Epithelial cell of proximal tubule (primary cell): ENCODE measurements around the gene ARL6IP5. TPM values are rescaled to one million over a fixed set of nuclear protein-coding genes. Genes with fewer than 3 reads are reported as not detected.

Experiments
- DNase-seq: peaks from one replicate; pipeline ENCODE4 v3.0.0-alpha.2; 2011; ENCODE audit warnings: low read depth
- H3K4me3 ChIP-seq: 2 replicates; pipeline ENCODE4 v1.5.1; 2011; ENCODE audit warnings: low read depth, mild to moderate bottlenecking, low read length
- total RNA-seq: library from RNA; depleted of rRNA; stranded (reverse); fragments of >200 nt; gene quantifications from 2 replicates; pipeline ENCODE4 v1.2.3, GENCODE V29; 2015
- TF ChIP-seq, protein P1 (sequence below): conservative IDR thresholded peaks from 2 replicates; pipeline ENCODE4 v1.5.1; 2012; ENCODE audit warnings: low read depth, mild to moderate bottlenecking, low read length

Gene ARL6IP5
- total RNA-seq, 1 donor from 2014 or later, result 114 TPM

DNA sequence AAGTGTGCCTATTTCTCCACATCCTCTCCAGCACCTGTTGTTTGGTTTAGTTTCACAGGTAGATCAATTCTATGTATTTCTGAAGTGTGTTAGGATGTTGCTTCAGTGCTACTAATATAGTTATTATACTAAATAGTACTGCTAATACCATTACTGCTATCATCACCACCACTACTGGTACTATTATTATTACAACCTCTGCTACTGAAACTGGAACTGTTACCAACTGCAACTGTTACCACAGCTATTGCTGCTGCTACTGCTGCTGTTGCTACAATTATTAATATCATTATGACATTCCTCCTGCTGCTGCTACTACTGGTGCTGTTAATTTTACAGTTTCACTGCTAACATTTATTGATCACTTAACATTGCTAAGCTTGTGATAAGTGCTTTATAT lies 46.0 kb downstream of the ARL6IP5 start:
- TF ChIP-seq, protein P1, sequence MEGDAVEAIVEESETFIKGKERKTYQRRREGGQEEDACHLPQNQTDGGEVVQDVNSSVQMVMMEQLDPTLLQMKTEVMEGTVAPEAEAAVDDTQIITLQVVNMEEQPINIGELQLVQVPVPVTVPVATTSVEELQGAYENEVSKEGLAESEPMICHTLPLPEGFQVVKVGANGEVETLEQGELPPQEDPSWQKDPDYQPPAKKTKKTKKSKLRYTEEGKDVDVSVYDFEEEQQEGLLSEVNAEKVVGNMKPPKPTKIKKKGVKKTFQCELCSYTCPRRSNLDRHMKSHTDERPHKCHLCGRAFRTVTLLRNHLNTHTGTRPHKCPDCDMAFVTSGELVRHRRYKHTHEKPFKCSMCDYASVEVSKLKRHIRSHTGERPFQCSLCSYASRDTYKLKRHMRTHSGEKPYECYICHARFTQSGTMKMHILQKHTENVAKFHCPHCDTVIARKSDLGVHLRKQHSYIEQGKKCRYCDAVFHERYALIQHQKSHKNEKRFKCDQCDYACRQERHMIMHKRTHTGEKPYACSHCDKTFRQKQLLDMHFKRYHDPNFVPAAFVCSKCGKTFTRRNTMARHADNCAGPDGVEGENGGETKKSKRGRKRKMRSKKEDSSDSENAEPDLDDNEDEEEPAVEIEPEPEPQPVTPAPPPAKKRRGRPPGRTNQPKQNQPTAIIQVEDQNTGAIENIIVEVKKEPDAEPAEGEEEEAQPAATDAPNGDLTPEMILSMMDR, result no peak

DNA sequence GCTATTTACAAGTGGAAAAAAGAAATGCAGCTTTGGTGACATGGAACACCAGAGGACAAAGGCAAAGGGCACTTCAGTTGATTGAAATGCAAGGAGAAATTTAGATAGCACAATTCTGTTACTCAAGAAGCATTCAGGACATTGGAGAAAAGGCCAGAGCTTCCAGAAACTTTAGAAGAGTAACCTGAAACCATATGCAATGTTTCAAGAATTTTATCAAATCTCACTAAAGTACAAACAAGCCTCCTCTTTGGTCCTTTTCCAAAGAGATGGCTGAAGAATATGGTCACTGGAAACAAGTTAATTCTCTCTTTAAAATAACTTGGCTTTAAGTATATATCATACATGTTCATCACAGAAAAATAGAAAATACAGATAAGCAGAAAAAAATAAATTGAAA lies 52.3 kb downstream of the ARL6IP5 start:
- H3K4me3 ChIP-seq, result no peak overlapping the region
- TF ChIP-seq, protein P1, result no peak
- no peak for DNase-seq

More for the DNA sequence above, 46.0 kb downstream of the ARL6IP5 start:
- no peak for DNase-seq
- H3K4me3 ChIP-seq, result no peak overlapping the region

- no peak for DNase-seq
- no peak overlapping the region for H3K4me3 ChIP-seq
- TF ChIP-seq, protein P1, result no peak
Measured at GRCh38 chr3:69137412-69137811, 52.7 kb downstream of the ARL6IP5 start.

DNA sequence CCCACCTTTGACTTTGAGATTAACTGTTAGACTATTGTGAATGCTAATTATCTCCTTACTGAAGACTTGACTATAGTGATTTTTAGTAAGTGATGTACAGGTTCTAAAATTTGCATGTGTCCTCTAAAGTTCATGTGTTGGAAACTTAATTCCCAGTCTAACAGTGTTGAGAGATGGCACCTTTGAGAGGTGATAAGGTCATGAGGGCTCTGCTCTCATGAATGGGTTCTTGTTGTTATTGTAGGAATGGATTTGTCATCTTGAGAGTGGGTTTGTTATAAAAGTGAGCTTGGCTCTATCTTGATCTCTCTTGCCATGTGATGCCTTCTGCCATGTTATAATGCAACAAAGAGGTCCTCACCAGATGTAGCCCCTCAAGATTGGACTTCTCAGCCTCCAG lies 56.6 kb downstream of the ARL6IP5 start:
- no peak overlapping the region for H3K4me3 ChIP-seq
- TF ChIP-seq, protein P1, result no peak
- no peak for DNase-seq

DNA sequence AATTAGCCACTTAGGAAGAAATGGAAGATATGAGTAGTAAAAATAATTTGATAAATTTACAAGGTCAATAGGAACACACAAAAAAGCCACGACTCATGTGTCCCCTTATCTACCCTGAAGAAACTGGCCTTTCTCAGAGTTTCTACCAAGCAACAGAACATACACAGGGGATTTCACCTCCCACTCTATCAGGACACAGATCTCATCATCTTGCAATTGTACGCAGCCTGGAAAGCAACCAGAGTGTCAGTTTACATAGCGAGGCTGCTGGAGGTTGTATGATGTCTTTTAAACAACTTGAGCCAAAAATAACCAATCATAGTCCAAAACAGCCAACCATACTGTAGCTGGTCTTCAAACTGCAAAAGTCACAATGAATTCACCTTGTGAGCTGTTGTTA lies 57.4 kb downstream of the ARL6IP5 start:
- TF ChIP-seq, protein P1, result no peak
- no peak overlapping the region for H3K4me3 ChIP-seq
- DNase-seq, result no peak

GRCh38 chr3:69142797-69143454 lies 58.2 kb downstream of the ARL6IP5 start:
- H3K4me3 ChIP-seq, result no peak overlapping the region
- DNase-seq, result no peak
- TF ChIP-seq, protein P1, result no peak

GRCh38 chr3:69143612-69144011 lies 58.9 kb downstream of the ARL6IP5 start:
- no peak for DNase-seq
- H3K4me3 ChIP-seq, result no peak overlapping the region
- TF ChIP-seq, protein P1, result no peak
